ENCODE results near the gene LRTM1. TPM values are rescaled to one million over a fixed set of nuclear protein-coding genes. Genes with fewer than 3 reads are reported as not detected.

LRTM1 gene
- polyA plus RNA-seq, 3 donors, result not detected

GRCh38 chr3:54962200-54962599, 34.3 kb upstream of the LRTM1 start:
- Histone ChIP-seq H3K4me3 (replicated peaks in 1 of 3; ENCODE audit: low read depth in 2 of 3, low read length in 3 of 3) (no peak overlapping the region), H3K27me3 (ENCODE audit: control insufficient read depth in 2 of 2, insufficient read depth in 2 of 2, low read length in 2 of 2) (no peaks in the 10 kb centered on the region), H2AFZ (ENCODE audit: insufficient read depth, low read depth, low read length, poor library complexity, severe bottlenecking) (no peak overlapping the region), H3K36me3 (replicated peaks in 1 of 2; ENCODE audit: control insufficient read depth in 1 of 2, insufficient read depth in 2 of 2, low read length in 2 of 2) (no peaks in the 10 kb centered on the region), H3K9me3 (replicated peaks in 1 of 2; ENCODE audit: control insufficient read depth in 1 of 2, insufficient read depth in 1 of 2, low read length in 2 of 2) (no peaks in the 10 kb centered on the region), H3K9ac (ENCODE audit: insufficient read depth, low read length, poor library complexity, severe bottlenecking) (no peak overlapping the region), H3K79me2 (ENCODE audit: insufficient read depth, low read length) (no peaks in the 10 kb centered on the region), H4K20me1 (ENCODE audit: insufficient read depth, low read length) (no peaks in the 10 kb centered on the region), H3K4me2 (replicated peaks; ENCODE audit: extremely low read depth, low read length, poor library complexity, severe bottlenecking) (no peak overlapping the region), H3K27ac (ENCODE audit: low read depth in 1 of 2, low read length in 2 of 2) (no peak overlapping the region), H3K4me1 (ENCODE audit: control insufficient read depth in 1 of 2, insufficient read depth in 2 of 2, low read length in 2 of 2) (peaks cover 44 to 47% of the 10 kb centered on the region in 2 donors)
- DNase-seq, result no peak
- intact Hi-C loops (cut with micrococcal nuclease), result no loop called here
- H3K4me1 Mint-ChIP-seq, result peaks cover 46% of the 10 kb centered on the region
- no peaks in the 10 kb centered on the region for H3K36me3 Mint-ChIP-seq
- H3K27ac Mint-ChIP-seq, result no peak overlapping the region
- WGBS (ENCODE audit: insufficient coverage), result 80% methylated on average over 1 of the region's 2 CpGs
- H3K9me3 Mint-ChIP-seq, result peaks cover 0 to 5% (median 0%) of the 10 kb centered on the region in 7 donors
- peaks cover 0 to 2% (median 1%) of the 10 kb centered on the region in 3 donors for H3K27me3 Mint-ChIP-seq (ENCODE audit: low read depth in 3 of 3)
- H3K4me3 Mint-ChIP-seq, result no peak overlapping the region
- no peak for TF ChIP-seq CTCF (IDR thresholded peaks at IDR 0.05)

- peaks cover 29 to 32% of the 10 kb centered on the region in 2 donors for H3K4me1 ChIP-seq (ENCODE audit: control insufficient read depth in 1 of 2, insufficient read depth in 2 of 2, low read length in 2 of 2)
- H3K27me3 ChIP-seq (ENCODE audit: control insufficient read depth in 2 of 2, insufficient read depth in 2 of 2, low read length in 2 of 2), result no peaks in the 10 kb centered on the region
- no peak overlapping the region for H3K9ac ChIP-seq (ENCODE audit: insufficient read depth, low read length, poor library complexity, severe bottlenecking)
- TF ChIP-seq CTCF (IDR thresholded peaks at IDR 0.05), result no peak
- no peak overlapping the region for H2AFZ ChIP-seq (ENCODE audit: insufficient read depth, low read depth, low read length, poor library complexity, severe bottlenecking)
- H3K4me3 ChIP-seq (replicated peaks in 1 of 3; ENCODE audit: low read depth in 2 of 3, low read length in 3 of 3), result no peak overlapping the region
- no peak overlapping the region for H3K4me2 ChIP-seq (replicated peaks; ENCODE audit: extremely low read depth, low read length, poor library complexity, severe bottlenecking)
- 100% methylated on average over 1 of the region's 4 CpGs for WGBS (ENCODE audit: insufficient coverage)
- Mint-ChIP-seq H3K4me1 (peaks cover 31% of the 10 kb centered on the region), H3K9me3 (peaks cover 0 to 7% (median 0%) of the 10 kb centered on the region in 7 donors), H3K36me3 (no peaks in the 10 kb centered on the region), H3K27ac (no peak overlapping the region), H3K27me3 (ENCODE audit: low read depth in 3 of 3) (peaks cover 0 to 2% (median 1%) of the 10 kb centered on the region in 3 donors), H3K4me3 (no peak overlapping the region)
- no peaks in the 10 kb centered on the region for H3K9me3 ChIP-seq (replicated peaks in 1 of 2; ENCODE audit: control insufficient read depth in 1 of 2, insufficient read depth in 1 of 2, low read length in 2 of 2)
- H4K20me1 ChIP-seq (ENCODE audit: insufficient read depth, low read length), result no peaks in the 10 kb centered on the region
- H3K36me3 ChIP-seq (replicated peaks in 1 of 2; ENCODE audit: control insufficient read depth in 1 of 2, insufficient read depth in 2 of 2, low read length in 2 of 2), result no peaks in the 10 kb centered on the region
- DNase-seq, result no peak
- intact Hi-C loops (cut with micrococcal nuclease), result no loop called here
- H3K27ac ChIP-seq (ENCODE audit: low read depth in 1 of 2, low read length in 2 of 2), result no peak overlapping the region
- H3K79me2 ChIP-seq (ENCODE audit: insufficient read depth, low read length), result no peaks in the 10 kb centered on the region
Observed at GRCh38 chr3:54960701-54961100, 32.8 kb upstream of the LRTM1 start.

Data from CD14-positive monocyte (primary cell).